HepG2 (cell line): ENCODE data around the gene ROMO1. TPM values are rescaled to one million over a fixed set of nuclear protein-coding genes. Genes with fewer than 3 reads are reported as not detected.

Experiments
- CHD4 ChIP-seq: fragments of 200-600 bp; sonication (generic); IDR thresholded peaks from 2 replicates; pipeline ENCODE4 v1.7.0; 2017; ENCODE audit warnings: mild to moderate bottlenecking, low read length, borderline replicate concordance
- CREM ChIP-seq, 2 experiments: sonication (generic) in 1 of 2; formaldehyde crosslinking in 1 of 2; IDR thresholded peaks; 2 replicates each; pipeline versions ENCODE4 v1.4.0 to v1.6.1; 2016 to 2020; ENCODE audit warnings: antibody characterized with exemption in 1 of 2, mild to moderate bottlenecking in 1 of 2, missing genetic modification reagents in 1 of 2
- ELF1 ChIP-seq: sonication (generic); formaldehyde crosslinking; IDR thresholded peaks from 2 replicates; pipeline ENCODE4 v1.4.0; 2020; ENCODE audit warnings: missing genetic modification reagents
- HIVEP1 ChIP-seq: sonication (generic); formaldehyde crosslinking; IDR thresholded peaks from 2 replicates; pipeline ENCODE4 v1.4.0; 2020; ENCODE audit warnings: mild to moderate bottlenecking, missing genetic modification reagents
- IKZF4 ChIP-seq: sonication (generic); formaldehyde crosslinking; IDR thresholded peaks from 2 replicates; pipeline ENCODE4 v1.5.1; 2020; ENCODE audit warnings: borderline replicate concordance, mild to moderate bottlenecking, low read depth, missing genetic modification reagents; ENCODE audit errors: not compliant biosample characterization
- KDM2A ChIP-seq: sonication (generic); formaldehyde crosslinking; IDR thresholded peaks from 2 replicates; pipeline ENCODE4 v1.4.0; 2020; ENCODE audit warnings: low read depth, missing genetic modification reagents, borderline replicate concordance
- NR2F1 ChIP-seq, 2 experiments: fragments of 450-650 bp in 1 of 2; formaldehyde crosslinking in 1 of 2; IDR thresholded peaks; 2 replicates each; pipeline versions ENCODE4 v1.5.0 to v1.6.1; 2016 to 2020; ENCODE audit warnings: mild to moderate bottlenecking in 1 of 2, missing compliant biosample characterization in 1 of 2, missing genetic modification reagents in 1 of 2, moderate library complexity in 1 of 2
- PHF20 ChIP-seq: sonication (generic); formaldehyde crosslinking; IDR thresholded peaks from 2 replicates; pipeline ENCODE4 v1.5.0; 2020; ENCODE audit warnings: mild to moderate bottlenecking, missing genetic modification reagents
- POLR2G ChIP-seq: fragments of 200-400 bp; formaldehyde crosslinking; IDR thresholded peaks from 2 replicates; pipeline ENCODE4 v1.6.1; 2018; ENCODE audit warnings: mild to moderate bottlenecking, low read depth, low read length, moderate library complexity
- RBM22 ChIP-seq: fragments of 200-400 bp; formaldehyde crosslinking; optimal IDR thresholded peaks from 2 replicates; pipeline ENCODE3; 2017; ENCODE audit warnings: mild to moderate bottlenecking, low read length, moderate library complexity
- SRSF1 ChIP-seq: fragments of 200-400 bp; formaldehyde crosslinking; optimal IDR thresholded peaks from 2 replicates; pipeline ENCODE3; 2017; ENCODE audit warnings: mild to moderate bottlenecking, low read depth, low read length, moderate library complexity
- ZBTB3 ChIP-seq: sonication (generic); formaldehyde crosslinking; IDR thresholded peaks from 2 replicates; pipeline ENCODE4 v1.4.0; 2020; ENCODE audit warnings: low read depth, mild to moderate bottlenecking, moderate library complexity, missing genetic modification reagents, borderline replicate concordance
- ZBTB38 ChIP-seq: sonication (generic); formaldehyde crosslinking; IDR thresholded peaks from 2 replicates; pipeline ENCODE4 v1.5.1; 2020; ENCODE audit warnings: mild to moderate bottlenecking, missing genetic modification reagents
- ZNF230 ChIP-seq: sonication (generic); formaldehyde crosslinking; IDR thresholded peaks from 2 replicates; pipeline ENCODE4 v1.4.0; 2020; ENCODE audit warnings: mild to moderate bottlenecking, missing genetic modification reagents
- ZNF33B ChIP-seq: sonication (generic); formaldehyde crosslinking; IDR thresholded peaks from 2 replicates; pipeline ENCODE4 v1.5.1; 2020; ENCODE audit warnings: mild to moderate bottlenecking, missing genetic modification reagents
- ZNF7 ChIP-seq: IDR thresholded peaks from 2 replicates; pipeline ENCODE4 v1.6.1; 2016; ENCODE audit warnings: missing biosample characterization, missing genetic modification reagents
- ZNF703 ChIP-seq: sonication (generic); formaldehyde crosslinking; IDR thresholded peaks from 2 replicates; pipeline ENCODE4 v1.5.1; 2020; ENCODE audit warnings: missing genetic modification reagents, mild to moderate bottlenecking, moderate library complexity, borderline replicate concordance
- ZNF83 ChIP-seq: sonication (generic); formaldehyde crosslinking; IDR thresholded peaks from 2 replicates; pipeline ENCODE4 v1.4.0; 2020; ENCODE audit warnings: missing genetic modification reagents, mild to moderate bottlenecking, borderline replicate concordance
- ZNF850 ChIP-seq: sonication (generic); formaldehyde crosslinking; conservative IDR thresholded peaks from 2 replicates; pipeline ENCODE4 v1.9.0; 2021; ENCODE audit warnings: mild to moderate bottlenecking, missing genetic modification reagents
- polyA plus RNA-seq, 8 experiments: library from polyadenylated mRNA; depleted of rRNA in 3 of 8; stranded (reverse) in 7 of 8; unstranded in 1 of 8; fragments of >200 nt; fragmentation: Illumina TruSeq in 4 of 8; extraction: Trizol in 4 of 8; gene quantifications; 2 replicates each; pipeline versions ENCODE4 v1.2.1 to v1.2.3, GENCODE V29; 2011 to 2016; ENCODE audit warnings: low read depth in 4 of 8, missing spikeins in 1 of 8, mixed read lengths in 1 of 8; ENCODE audit not compliant: insufficient read depth in 1 of 8
- total RNA-seq, 5 experiments: library from RNA; depleted of rRNA; stranded (reverse); fragments of >200 nt; fragmentation: Illumina TruSeq; extraction: Trizol; gene quantifications; 2 replicates each; pipeline ENCODE4 v1.2.3, GENCODE V29; 2016; ENCODE audit warnings: low read depth in 1 of 5
- TF ChIP-seq, protein P1 (sequence below): sonication (generic); formaldehyde crosslinking; IDR thresholded peaks from 2 replicates; pipeline ENCODE4 v1.8.1; 2023; ENCODE audit warnings: missing genetic modification reagents, mild to moderate bottlenecking, borderline replicate concordance
- TF ChIP-seq, protein P2 (sequence below): sonication (generic); formaldehyde crosslinking; IDR thresholded peaks from 2 replicates; pipeline ENCODE4 v1.4.0; 2020; ENCODE audit warnings: missing genetic modification reagents; ENCODE audit errors: not compliant biosample characterization
- TF ChIP-seq, protein P3 (sequence below): sonication (generic); formaldehyde crosslinking; IDR thresholded peaks from 2 replicates; pipeline ENCODE4 v1.5.0; 2020; ENCODE audit warnings: mild to moderate bottlenecking, missing genetic modification reagents

ROMO1 gene
- total and polyA plus RNA-seq, 2 of the 13 experiments (the other 11 are each of a cell fraction or from before 2014, with no cell fraction given), result 636 to 755 TPM

DNA sequence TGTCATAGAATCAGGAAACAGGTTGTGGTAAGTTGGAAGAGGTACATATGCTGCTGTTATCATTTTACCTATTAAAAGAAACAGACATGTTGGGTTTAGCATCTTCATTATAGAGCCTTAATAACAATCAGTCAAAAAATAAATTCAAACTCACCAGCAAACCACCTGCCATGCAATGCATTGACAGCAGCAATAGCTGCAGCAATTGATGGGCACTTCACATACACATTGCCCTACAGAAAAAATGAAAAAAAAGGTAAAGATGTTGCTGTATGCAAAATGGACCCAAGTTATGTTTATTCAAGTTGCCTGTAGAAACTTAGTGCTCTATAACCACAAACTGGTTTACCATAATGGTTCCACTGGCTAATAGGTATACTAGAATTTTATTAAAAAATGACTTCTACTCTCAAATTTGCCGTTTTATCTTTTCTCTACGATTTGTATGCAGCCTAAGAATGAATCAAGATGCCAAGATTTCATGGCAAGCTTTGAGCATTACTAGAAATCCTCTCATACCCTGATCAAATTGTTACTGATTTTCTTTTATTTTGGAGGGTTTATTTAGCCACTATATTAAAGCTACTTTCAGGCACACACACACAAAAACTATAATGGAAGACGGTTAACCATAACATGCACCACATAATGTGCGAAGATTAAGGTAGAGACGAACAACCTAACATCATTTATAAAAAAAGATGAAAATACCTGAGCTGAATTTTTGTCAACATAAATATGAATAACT, 5.5 kb downstream of the ROMO1 start (continued):
- TF ChIP-seq RBM22 (peak; percentile 58), ELF1 (CRISPR knock-in tag) (no peak), ZBTB38 (CRISPR knock-in tag) (no peak), ZNF33B (no peak), ZNF7 (CRISPR knock-in tag) (no peak), ZNF850 (CRISPR knock-in tag) (0 out of 2 replicates have a peak, but pooled peaks have one; percentile 24), PHF20 (CRISPR knock-in tag) (no peak), NR2F1 (CRISPR knock-in tag; IDR thresholded peaks at IDR 0.05) (0 out of 4 replicates have a peak, but pooled peaks of 1 of the 2 experiments have one; percentile 17), POLR2G (peak; percentile 60; the same call in 1 of the 2 replicates), ZBTB3 (CRISPR knock-in tag) (no peak), KDM2A (CRISPR knock-in tag) (no peak), CHD4 (no peak), ZNF230 (CRISPR knock-in tag) (no peak), HIVEP1 (CRISPR knock-in tag) (no peak), SRSF1 (no peak), IKZF4 (CRISPR knock-in tag) (no peak), CREM (IDR thresholded peaks at IDR 0.05) (no peak), CREM (CRISPR knock-in tag; IDR thresholded peaks at IDR 0.05) (no peak), ZNF703 (CRISPR knock-in tag) (no peak), ZNF83 (CRISPR knock-in tag) (no peak)
- TF ChIP-seq, protein P1, sequence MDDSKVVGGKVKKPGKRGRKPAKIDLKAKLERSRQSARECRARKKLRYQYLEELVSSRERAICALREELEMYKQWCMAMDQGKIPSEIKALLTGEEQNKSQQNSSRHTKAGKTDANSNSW (CRISPR knock-in tag), result no peak
- TF ChIP-seq, protein P2, sequence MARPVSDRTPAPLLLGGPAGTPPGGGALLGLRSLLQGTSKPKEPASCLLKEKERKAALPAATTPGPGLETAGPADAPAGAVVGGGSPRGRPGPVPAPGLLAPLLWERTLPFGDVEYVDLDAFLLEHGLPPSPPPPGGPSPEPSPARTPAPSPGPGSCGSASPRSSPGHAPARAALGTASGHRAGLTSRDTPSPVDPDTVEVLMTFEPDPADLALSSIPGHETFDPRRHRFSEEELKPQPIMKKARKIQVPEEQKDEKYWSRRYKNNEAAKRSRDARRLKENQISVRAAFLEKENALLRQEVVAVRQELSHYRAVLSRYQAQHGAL (CRISPR knock-in tag), result no peak
- TF ChIP-seq, protein P3, sequence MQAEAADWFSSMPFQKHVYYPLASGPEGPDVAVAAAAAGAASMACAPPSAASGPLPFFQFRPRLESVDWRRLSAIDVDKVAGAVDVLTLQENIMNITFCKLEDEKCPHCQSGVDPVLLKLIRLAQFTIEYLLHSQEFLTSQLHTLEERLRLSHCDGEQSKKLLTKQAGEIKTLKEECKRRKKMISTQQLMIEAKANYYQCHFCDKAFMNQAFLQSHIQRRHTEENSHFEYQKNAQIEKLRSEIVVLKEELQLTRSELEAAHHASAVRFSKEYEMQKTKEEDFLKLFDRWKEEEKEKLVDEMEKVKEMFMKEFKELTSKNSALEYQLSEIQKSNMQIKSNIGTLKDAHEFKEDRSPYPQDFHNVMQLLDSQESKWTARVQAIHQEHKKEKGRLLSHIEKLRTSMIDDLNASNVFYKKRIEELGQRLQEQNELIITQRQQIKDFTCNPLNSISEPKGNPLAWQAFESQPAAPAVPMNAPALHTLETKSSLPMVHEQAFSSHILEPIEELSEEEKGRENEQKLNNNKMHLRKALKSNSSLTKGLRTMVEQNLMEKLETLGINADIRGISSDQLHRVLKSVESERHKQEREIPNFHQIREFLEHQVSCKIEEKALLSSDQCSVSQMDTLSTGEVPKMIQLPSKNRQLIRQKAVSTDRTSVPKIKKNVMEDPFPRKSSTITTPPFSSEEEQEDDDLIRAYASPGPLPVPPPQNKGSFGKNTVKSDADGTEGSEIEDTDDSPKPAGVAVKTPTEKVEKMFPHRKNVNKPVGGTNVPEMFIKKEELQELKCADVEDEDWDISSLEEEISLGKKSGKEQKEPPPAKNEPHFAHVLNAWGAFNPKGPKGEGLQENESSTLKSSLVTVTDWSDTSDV (CRISPR knock-in tag), result no peak
